ENCODE measurements around the gene SPIN1. TPM values are rescaled to one million over a fixed set of nuclear protein-coding genes. Genes with fewer than 3 reads are reported as not detected.

Gene SPIN1
- total RNA-seq, 1 experiment from 2014 or later: 38.6 TPM

DNA sequence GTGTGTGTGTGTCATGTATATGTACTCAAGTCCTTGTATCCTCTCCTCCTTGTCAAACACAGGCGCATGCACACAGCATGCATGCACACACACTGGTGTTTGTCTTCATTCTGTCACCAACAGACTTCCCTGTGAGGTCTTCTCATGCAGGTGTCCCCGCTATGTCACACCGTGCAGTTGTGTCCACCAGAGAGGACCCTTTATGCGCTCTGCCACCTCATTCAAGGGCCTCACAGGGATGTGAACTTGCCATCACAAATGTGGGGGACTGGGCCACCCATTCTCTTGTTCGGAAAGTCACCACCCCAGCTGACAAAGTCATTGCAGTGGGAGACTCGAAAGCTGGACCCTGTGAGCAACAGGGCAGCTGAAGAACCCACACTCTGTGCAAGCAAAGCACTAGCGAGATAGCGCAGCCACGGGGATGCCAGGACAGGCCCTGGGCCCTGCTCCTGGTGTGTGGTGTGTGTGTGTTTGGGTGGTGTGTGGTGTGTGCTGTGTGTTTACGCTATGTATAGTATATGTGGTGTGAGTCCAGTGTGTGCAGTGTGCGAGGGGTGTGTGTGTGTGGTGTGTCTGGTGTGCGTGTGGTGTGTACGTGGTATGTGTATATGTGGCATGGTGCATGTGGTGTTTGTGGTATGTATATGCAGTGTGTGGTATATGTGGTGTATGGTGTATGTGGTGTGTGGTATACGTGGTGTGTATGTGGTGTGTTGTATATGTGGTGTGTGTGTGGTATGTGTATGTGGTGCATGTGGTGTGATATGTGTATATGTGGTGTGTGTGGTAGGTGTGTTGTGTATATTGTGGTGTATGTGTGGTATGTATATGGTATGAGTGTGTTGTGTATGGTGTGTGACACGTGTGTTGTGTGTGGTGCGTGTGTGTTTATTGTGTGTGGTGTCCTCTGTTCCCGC, 115.9 kb downstream of the SPIN1 start:
- no peak for DNase-seq (ENCODE audit: low read depth, low spot score)
- in situ Hi-C loops (cut with HindIII; ENCODE audit: low pct_unique_long_range_greater_than_20kb, low sequenced_read_pairs): no loop called here

DNA sequence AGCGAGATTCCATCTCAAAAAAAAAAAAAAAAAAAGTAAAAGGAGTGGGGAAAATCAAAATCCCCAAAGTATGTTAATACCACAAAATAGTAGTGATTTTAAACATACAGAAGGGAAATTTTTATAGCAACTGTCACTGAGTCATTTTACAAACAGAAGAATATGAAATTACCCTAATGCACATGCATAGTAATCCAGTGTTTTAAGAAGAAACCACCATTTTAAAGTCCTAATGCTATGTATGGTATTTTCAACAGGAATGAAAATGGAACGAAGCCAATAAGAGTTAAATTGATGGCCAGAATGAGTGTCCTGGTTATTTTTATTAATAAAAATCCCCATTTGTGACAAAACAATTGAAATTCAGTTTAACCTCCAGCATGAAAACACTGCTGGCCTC, 120.1 kb downstream of the SPIN1 start:
- no peak for DNase-seq (ENCODE audit: low read depth, low spot score)
- in situ Hi-C loops (cut with HindIII; ENCODE audit: low pct_unique_long_range_greater_than_20kb, low sequenced_read_pairs): no loop called here

DNA sequence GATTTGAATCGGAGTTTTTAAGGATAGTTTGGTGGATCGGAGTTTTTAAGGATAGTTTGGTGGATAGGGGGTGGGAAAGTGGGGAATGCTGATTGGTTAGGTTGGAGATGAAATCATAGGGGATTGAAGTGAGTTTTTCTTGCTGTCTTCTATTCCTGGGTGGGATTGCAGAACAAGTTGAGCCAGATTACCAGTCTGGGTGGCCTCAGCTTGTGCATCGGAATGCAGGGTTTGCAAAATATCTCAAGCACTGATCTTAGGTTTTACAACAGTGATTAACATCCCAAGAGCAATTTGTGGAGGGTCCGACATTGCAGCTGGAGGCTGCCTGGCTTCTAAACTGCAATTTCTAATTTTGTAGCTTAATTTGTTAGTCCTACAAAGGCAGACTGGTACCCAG, 123.7 kb downstream of the SPIN1 start:
- in situ Hi-C loops (cut with HindIII; ENCODE audit: low pct_unique_long_range_greater_than_20kb, low sequenced_read_pairs): no loop called here
- no peak for DNase-seq (ENCODE audit: low read depth, low spot score)

DNA sequence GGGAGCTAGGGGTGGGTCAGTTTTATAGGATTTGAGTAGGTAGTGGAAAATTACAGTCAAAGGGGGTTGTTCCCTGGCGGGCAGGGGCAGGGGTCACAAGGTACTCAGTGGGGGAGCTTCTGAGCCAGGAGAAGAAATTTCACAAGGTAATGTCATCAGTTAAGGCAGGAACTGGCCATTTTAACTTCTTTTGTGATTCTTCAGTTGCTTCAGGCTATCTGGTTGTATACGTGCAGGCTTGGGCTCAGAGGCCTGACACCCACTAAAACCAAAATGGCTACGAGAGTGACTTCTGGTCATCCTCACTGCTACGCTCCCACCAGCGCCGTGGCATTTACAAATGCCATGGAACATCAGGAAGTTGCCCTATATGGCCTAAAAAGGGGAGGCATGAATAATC, 126.0 kb downstream of the SPIN1 start:
- in situ Hi-C loops (cut with HindIII; ENCODE audit: low pct_unique_long_range_greater_than_20kb, low sequenced_read_pairs): no loop called here
- no peak for DNase-seq (ENCODE audit: low read depth, low spot score)

DNA sequence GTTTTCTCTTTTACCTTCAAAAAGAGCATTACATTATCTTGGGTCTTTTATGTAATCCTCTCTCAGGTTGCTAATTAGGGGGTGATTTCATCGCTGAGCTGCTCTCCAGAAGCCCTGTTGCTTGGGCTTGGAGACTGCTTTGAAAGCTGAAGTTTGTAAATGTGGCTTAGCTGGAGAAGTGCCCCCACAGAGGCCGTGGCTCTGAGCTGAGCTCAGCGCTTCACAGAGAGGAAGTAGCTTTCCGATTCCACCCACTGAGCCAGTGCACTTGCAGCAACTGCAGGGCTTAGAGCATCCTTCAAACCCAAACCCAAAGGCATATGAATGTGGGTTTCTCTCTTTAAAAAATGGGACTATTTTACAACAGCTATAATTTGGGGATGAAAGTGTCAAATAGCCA, 133.1 kb downstream of the SPIN1 start:
- in situ Hi-C loops (cut with HindIII; ENCODE audit: low pct_unique_long_range_greater_than_20kb, low sequenced_read_pairs): no loop called here

DNA sequence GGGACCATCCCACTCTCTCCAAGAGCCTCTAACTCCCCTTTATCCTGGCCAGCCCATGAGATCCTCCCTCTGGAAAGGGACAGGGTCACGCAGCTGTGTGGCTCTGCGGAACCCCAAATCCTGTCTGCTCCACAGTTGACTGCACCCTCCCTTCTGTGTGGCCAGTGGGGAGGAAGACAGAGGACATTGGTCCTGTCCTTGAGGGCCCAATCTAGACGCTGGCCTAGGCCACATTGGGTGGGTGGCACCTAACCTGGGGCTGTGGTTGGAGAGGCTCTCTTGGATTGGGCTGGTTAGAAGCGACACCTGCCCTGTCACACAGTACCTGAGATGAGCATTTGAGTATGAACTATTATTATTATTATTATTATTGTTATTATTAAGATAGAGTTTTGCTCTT, 134.1 kb downstream of the SPIN1 start:
- in situ Hi-C loops (cut with HindIII; ENCODE audit: low pct_unique_long_range_greater_than_20kb, low sequenced_read_pairs): no loop called here
- no peak for DNase-seq (ENCODE audit: low read depth, low spot score)

More for the DNA sequence above, 133.1 kb downstream of the SPIN1 start:
- DNase-seq (ENCODE audit: low read depth, low spot score): no peak

DNA sequence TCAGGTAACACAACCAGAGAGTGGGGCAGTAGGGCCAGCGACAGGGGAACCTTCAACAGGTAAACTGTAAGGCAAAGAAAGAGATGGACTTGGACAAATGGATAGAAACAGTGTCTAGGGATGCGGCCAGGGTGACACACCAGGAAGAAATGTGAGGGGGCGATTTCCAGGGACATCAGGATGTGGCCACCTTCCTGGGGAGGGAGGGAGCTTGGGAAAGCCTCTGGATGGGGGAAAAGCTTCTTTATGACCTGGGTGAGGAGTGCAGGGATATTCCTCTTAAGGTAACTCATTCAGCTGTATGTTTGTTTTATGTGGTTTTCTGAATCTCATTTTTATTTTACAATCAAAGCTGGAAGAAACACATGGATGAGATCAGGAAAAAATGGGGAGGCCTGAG, 134.8 kb downstream of the SPIN1 start:
- in situ Hi-C loops (cut with HindIII; ENCODE audit: low pct_unique_long_range_greater_than_20kb, low sequenced_read_pairs): no loop called here
- no peak for DNase-seq (ENCODE audit: low read depth, low spot score)

DNA sequence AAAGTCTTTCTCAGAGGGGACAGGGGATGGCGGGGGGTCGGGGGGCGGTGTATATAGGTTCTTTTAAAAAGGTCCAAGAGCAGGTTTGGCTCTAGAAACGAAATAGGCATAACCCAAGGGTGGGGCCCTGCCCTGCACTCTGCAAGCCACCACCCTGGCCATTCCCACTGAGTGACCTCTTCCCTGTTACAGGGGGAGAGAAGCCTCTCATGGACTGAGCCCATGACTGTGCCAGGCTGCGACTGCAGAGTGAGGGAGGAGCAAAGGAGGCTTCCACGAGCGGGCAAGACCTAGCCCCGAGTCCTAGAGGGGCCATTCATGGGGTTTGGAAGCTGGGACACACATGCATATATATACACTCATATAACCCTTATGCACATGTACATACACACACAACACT, 136.7 kb downstream of the SPIN1 start:
- in situ Hi-C loops (cut with HindIII; ENCODE audit: low pct_unique_long_range_greater_than_20kb, low sequenced_read_pairs): no loop called here
- no peak for DNase-seq (ENCODE audit: low read depth, low spot score)

DNA sequence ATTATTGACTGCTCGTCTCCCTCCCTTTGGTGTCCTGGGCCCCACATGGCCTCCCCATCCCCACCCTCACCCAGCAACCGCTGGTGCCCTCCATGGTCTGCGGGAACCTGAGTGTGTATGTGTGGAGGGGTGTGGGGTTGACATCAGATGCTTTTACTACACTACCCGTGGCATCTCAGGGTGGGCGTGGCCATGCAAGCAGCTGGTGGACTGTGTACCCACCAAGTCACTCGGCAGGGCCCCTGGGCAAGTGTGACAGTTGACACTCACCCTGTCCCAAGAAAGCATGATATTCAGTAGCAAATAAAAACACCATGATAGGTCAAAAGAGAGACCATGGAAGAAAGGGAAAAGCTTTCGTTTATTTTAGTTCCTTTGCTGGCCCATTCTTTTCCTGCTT, 139.4 kb downstream of the SPIN1 start:
- in situ Hi-C loops (cut with HindIII; ENCODE audit: low pct_unique_long_range_greater_than_20kb, low sequenced_read_pairs): no loop called here
- no peak for DNase-seq (ENCODE audit: low read depth, low spot score)

Other genes starting within 250 kb of the SPIN1 start
- not detected in 2 replicates for gene SPATA31C2, start 250.0 kb upstream of the SPIN1 start, total RNA-seq (2014; rRNA removed; shearing (Covaris generic))
- not detected in 2 replicates for gene NXNL2, start 146.7 kb downstream of the SPIN1 start, total RNA-seq (2014; rRNA removed; shearing (Covaris generic))